ENCODE data around the gene PGM5.
A peak's percentile ranks its signal among the peaks of the same experiment; 100 is the strongest.
"Not testable (repeated sequence)": the region's sequence is repeated elsewhere in the genome, so short reads cannot be mapped to it uniquely, and the experiment has no call there.

The PGM5 gene

GRCh38 chr9:68404421-68405185 lies 48.2 kb downstream of the PGM5 start:
- not testable (repeated sequence) for H3K4me1 ChIP-seq (ENCODE audit: insufficient read depth, low read length, poor library complexity, severe bottlenecking)

GRCh38 chr9:68411865-68412264 lies 55.5 kb downstream of the PGM5 start:
- not testable (repeated sequence) for H3K36me3 ChIP-seq (ENCODE audit: insufficient read depth, low read length); H3K4me1 ChIP-seq (ENCODE audit: insufficient read depth, low read length, poor library complexity, severe bottlenecking); H3K9me2 ChIP-seq (replicated peaks; ENCODE audit: low read depth, low read length); H3K27me3 ChIP-seq (ENCODE audit: insufficient read depth, low read length, poor library complexity, severe bottlenecking); H3K9me3 ChIP-seq (ENCODE audit: insufficient read depth, low read depth, low read length); H3K4me2 ChIP-seq (ENCODE audit: low read depth, low read length, poor library complexity, severe bottlenecking); H4K20me1 ChIP-seq (ENCODE audit: insufficient read depth, low read length, poor library complexity, severe bottlenecking); H3K4me3 ChIP-seq (ENCODE audit: low read length, poor library complexity, severe bottlenecking); H3K9ac ChIP-seq (ENCODE audit: low read depth, low read length, poor library complexity, severe bottlenecking); H3F3A ChIP-seq (ENCODE audit: low read depth); H2AFZ ChIP-seq (ENCODE audit: low read length); H3K79me2 ChIP-seq (ENCODE audit: insufficient read depth, low read length)

More at GRCh38 chr9:68404421-68405185, 48.2 kb downstream of the PGM5 start:
- H3F3A ChIP-seq (ENCODE audit: low read depth); H3K27me3 ChIP-seq (ENCODE audit: insufficient read depth, low read length, poor library complexity, severe bottlenecking); H3K4me3 ChIP-seq (ENCODE audit: low read length, poor library complexity, severe bottlenecking); H2AFZ ChIP-seq (ENCODE audit: low read length); H3K9me3 ChIP-seq (ENCODE audit: insufficient read depth, low read depth, low read length); H3K9ac ChIP-seq (ENCODE audit: low read depth, low read length, poor library complexity, severe bottlenecking); H4K20me1 ChIP-seq (ENCODE audit: insufficient read depth, low read length, poor library complexity, severe bottlenecking); H3K36me3 ChIP-seq (ENCODE audit: insufficient read depth, low read length); H3K4me2 ChIP-seq (ENCODE audit: low read depth, low read length, poor library complexity, severe bottlenecking); H3K9me2 ChIP-seq (replicated peaks; ENCODE audit: low read depth, low read length); H3K79me2 ChIP-seq (ENCODE audit: insufficient read depth, low read length): not testable (repeated sequence)

GRCh38 chr9:68412754-68413153 lies 56.3 kb downstream of the PGM5 start:
- H3K9me2 ChIP-seq (replicated peaks; ENCODE audit: low read depth, low read length); H3K4me1 ChIP-seq (ENCODE audit: insufficient read depth, low read length, poor library complexity, severe bottlenecking): not testable (repeated sequence)

GRCh38 chr9:68415065-68415464 lies 58.7 kb downstream of the PGM5 start:
- H3K9ac ChIP-seq (ENCODE audit: low read depth, low read length, poor library complexity, severe bottlenecking); H3K4me2 ChIP-seq (ENCODE audit: low read depth, low read length, poor library complexity, severe bottlenecking); H3F3A ChIP-seq (ENCODE audit: low read depth); H3K79me2 ChIP-seq (ENCODE audit: insufficient read depth, low read length); H3K9me2 ChIP-seq (replicated peaks; ENCODE audit: low read depth, low read length); H3K27me3 ChIP-seq (ENCODE audit: insufficient read depth, low read length, poor library complexity, severe bottlenecking); H3K4me1 ChIP-seq (ENCODE audit: insufficient read depth, low read length, poor library complexity, severe bottlenecking); H3K4me3 ChIP-seq (ENCODE audit: low read length, poor library complexity, severe bottlenecking); H2AFZ ChIP-seq (ENCODE audit: low read length); H3K36me3 ChIP-seq (ENCODE audit: insufficient read depth, low read length); H3K9me3 ChIP-seq (ENCODE audit: insufficient read depth, low read depth, low read length); H4K20me1 ChIP-seq (ENCODE audit: insufficient read depth, low read length, poor library complexity, severe bottlenecking): not testable (repeated sequence)

More at GRCh38 chr9:68412754-68413153, 56.3 kb downstream of the PGM5 start:
- H3K4me3 ChIP-seq (ENCODE audit: low read length, poor library complexity, severe bottlenecking); H3K27me3 ChIP-seq (ENCODE audit: insufficient read depth, low read length, poor library complexity, severe bottlenecking); H2AFZ ChIP-seq (ENCODE audit: low read length); H3K9me3 ChIP-seq (ENCODE audit: insufficient read depth, low read depth, low read length); H3K36me3 ChIP-seq (ENCODE audit: insufficient read depth, low read length); H3K9ac ChIP-seq (ENCODE audit: low read depth, low read length, poor library complexity, severe bottlenecking); H4K20me1 ChIP-seq (ENCODE audit: insufficient read depth, low read length, poor library complexity, severe bottlenecking); H3K79me2 ChIP-seq (ENCODE audit: insufficient read depth, low read length); H3F3A ChIP-seq (ENCODE audit: low read depth); H3K4me2 ChIP-seq (ENCODE audit: low read depth, low read length, poor library complexity, severe bottlenecking): not testable (repeated sequence)

GRCh38 chr9:68416936-68417564 lies 60.6 kb downstream of the PGM5 start:
- Histone ChIP-seq H4K20me1 (ENCODE audit: insufficient read depth, low read length, poor library complexity, severe bottlenecking) (no peaks in the 10 kb centered on the region), H3K4me1 (ENCODE audit: insufficient read depth, low read length, poor library complexity, severe bottlenecking) (no peaks in the 10 kb centered on the region), H3K27me3 (ENCODE audit: insufficient read depth, low read length, poor library complexity, severe bottlenecking) (no peaks in the 10 kb centered on the region), H3K4me3 (ENCODE audit: low read length, poor library complexity, severe bottlenecking) (no peak overlapping the region), H3K36me3 (ENCODE audit: insufficient read depth, low read length) (no peaks in the 10 kb centered on the region), H3F3A (ENCODE audit: low read depth) (no peaks in the 10 kb centered on the region), H3K79me2 (ENCODE audit: insufficient read depth, low read length) (no peaks in the 10 kb centered on the region), H3K9me3 (ENCODE audit: insufficient read depth, low read depth, low read length) (no peaks in the 10 kb centered on the region), H3K9me2 (replicated peaks; ENCODE audit: low read depth, low read length) (no peaks in the 10 kb centered on the region), H3K4me2 (ENCODE audit: low read depth, low read length, poor library complexity, severe bottlenecking) (no peak overlapping the region), H3K9ac (ENCODE audit: low read depth, low read length, poor library complexity, severe bottlenecking) (no peak overlapping the region), H2AFZ (ENCODE audit: low read length) (0 out of 2 replicates have a peak overlapping the region, but pooled peaks have one; percentile 2)
- TF ChIP-seq EZH2phosphoT487 (IDR thresholded peaks at IDR 0.05; ENCODE audit: borderline replicate concordance) (no peak), CTCF (conservative IDR thresholded peaks at IDR 0.05; ENCODE audit: low read length) (peak; percentile 73)
